Upper lobe of left lung (tissue), 6 donors: ENCODE results near the gene ATF7. TPM values are rescaled to one million over a fixed set of nuclear protein-coding genes. Genes with fewer than 3 reads are reported as not detected.

Source experiments
- ATAC-seq, 2 donors: fragments of 200-7000 bp; cut with Tn5 transposase; one replicate each; pipeline ENCODE4 v1.9.1; 2022; ENCODE audit warnings: mild to moderate bottlenecking in 2 of 2, moderate library complexity in 2 of 2; ENCODE audit not compliant: low FRiP score in 2 of 2
- DNase-seq, 2 donors: peaks; one replicate each; pipeline ENCODE4 v3.0.0-alpha.2; 2019 to 2020
- H3K27ac ChIP-seq, 4 donors: fragments of 200-600 bp; sonication (generic); one replicate each; pipeline ENCODE4 v1.5.1; 2016 to 2019
- H3K27me3 ChIP-seq, 4 donors: fragments of 200-600 bp; sonication (generic); one replicate each; pipeline ENCODE4 v1.5.1; 2017 to 2019
- H3K36me3 ChIP-seq, 4 donors: fragments of 200-600 bp; sonication (generic); one replicate each; pipeline ENCODE4 v1.5.1; 2016 to 2019
- H3K4me1 ChIP-seq, 4 donors: fragments of 200-600 bp; sonication (generic); one replicate each; pipeline ENCODE4 v1.5.1; 2018 to 2019
- H3K4me3 ChIP-seq, 4 donors: fragments of 200-600 bp; sonication (generic); one replicate each; pipeline ENCODE4 v1.5.1; 2017 to 2019; ENCODE audit warnings: mild to moderate bottlenecking in 2 of 4, moderate library complexity in 1 of 4
- H3K9me3 ChIP-seq, 4 donors: fragments of 200-600 bp; sonication (generic); one replicate each; pipeline ENCODE4 v1.5.1; 2018 to 2019
- CTCF ChIP-seq, 6 experiments: fragments of 450-650 bp in 4 of 6; fragments of 200-600 bp in 2 of 6; sonication (generic) in 2 of 6; IDR thresholded peaks; one replicate each; pipeline ENCODE4 v1.5.1; 2016 to 2019; ENCODE audit warnings: antibody characterized with exemption in 6 of 6
- EP300 ChIP-seq, 4 donors: sonication (generic); formaldehyde crosslinking; IDR thresholded peaks; one replicate each; pipeline ENCODE4 v1.5.1; 2017; ENCODE audit warnings: antibody characterized with exemption in 4 of 4, control low read depth in 2 of 4
- POLR2A ChIP-seq, 4 donors: fragments of 450-650 bp; IDR thresholded peaks; one replicate each; pipeline ENCODE4 v1.5.1; 2016 to 2017; ENCODE audit warnings: antibody characterized with exemption in 4 of 4, mild to moderate bottlenecking in 2 of 4
- POLR2AphosphoS5 ChIP-seq, 2 donors: sonication (generic); formaldehyde crosslinking; IDR thresholded peaks; one replicate each; pipeline ENCODE4 v1.5.1; 2017; ENCODE audit warnings: antibody characterized with exemption in 2 of 2
- WGBS, 2 donors: methylation state at CpG; one replicate each; pipeline ENCODE4 v1.1.5; 2017 to 2018; 5-methylcytosine and 5-hydroxymethylcytosine counted together
- total RNA-seq, 6 donors: library from RNA; depleted of rRNA in 4 of 6; stranded (reverse); fragments of >200 nt in 4 of 6; gene quantifications; one replicate each; pipeline versions ENCODE4 v1.1.0 to v1.2.1, GENCODE V29; 2016 to 2021
- donor health status: DM: no; HTN: no; CAD: no; lungs with moderate emphysema.
- donor health status: DM: no; HTN: yes; CAD: no; lungs with severe emphysema.

ATF7 gene
- total RNA-seq, 6 donors from 2014 or later, result 23.4 to 48.9 (median 41.2) TPM

- Histone ChIP-seq H3K9me3 (no peaks in the 10 kb centered on the region), H3K4me3 (no peak overlapping the region), H3K27me3 (no peaks in the 10 kb centered on the region), H3K4me1 (peaks cover 8 to 21% (median 17%) of the 10 kb centered on the region in 4 donors), H3K36me3 (no peaks in the 10 kb centered on the region), H3K27ac (peak overlapping the region in 1 of 4 donors; percentile 5)
- 78 to 89% methylated on average over 1 of the region's 1 CpG for WGBS, 2 donors
- TF ChIP-seq EP300 (IDR thresholded peaks at IDR 0.05) (no peak), POLR2AphosphoS5 (IDR thresholded peaks at IDR 0.05) (no peak), POLR2A (IDR thresholded peaks at IDR 0.05) (no peak), CTCF (IDR thresholded peaks at IDR 0.05) (no peak)
- peak; percentile 48 to 72 for ATAC-seq
- DNase-seq, result no peak
These were observed 64.6 kb downstream of the ATF7 start for GRCh38 chr12:53561590-53561953.

- Histone ChIP-seq H3K36me3 (no peaks in the 10 kb centered on the region), H3K4me1 (peaks cover 8 to 21% (median 17%) of the 10 kb centered on the region in 4 donors), H3K27me3 (no peaks in the 10 kb centered on the region), H3K27ac (peak overlapping the region in 1 of 4 donors; percentile 2), H3K9me3 (no peaks in the 10 kb centered on the region), H3K4me3 (no peak overlapping the region)
- WGBS, 2 donors, result 88 to 98% methylated on average over 2 of the region's 2 CpGs
- DNase-seq (no peak), ATAC-seq (no peak)
- TF ChIP-seq POLR2A (IDR thresholded peaks at IDR 0.05) (no peak), EP300 (IDR thresholded peaks at IDR 0.05) (no peak), CTCF (IDR thresholded peaks at IDR 0.05) (no peak), POLR2AphosphoS5 (IDR thresholded peaks at IDR 0.05) (no peak)
These were observed 65.1 kb downstream of the ATF7 start for GRCh38 chr12:53560912-53561589.

GRCh38 chr12:53560351-53560750 is 65.8 kb downstream of the ATF7 start:
- TF ChIP-seq EP300 (IDR thresholded peaks at IDR 0.05), result no peak
- TF ChIP-seq POLR2AphosphoS5 (IDR thresholded peaks at IDR 0.05), result no peak
- no peak for TF ChIP-seq CTCF (IDR thresholded peaks at IDR 0.05)
- TF ChIP-seq POLR2A (IDR thresholded peaks at IDR 0.05), result no peak
- DNase-seq (no peak), ATAC-seq (no peak)
- Histone ChIP-seq H3K4me3 (no peak overlapping the region), H3K27ac (peak overlapping the region in 1 of 4 donors; percentile 2), H3K4me1 (peaks cover 8 to 21% (median 17%) of the 10 kb centered on the region in 4 donors), H3K9me3 (no peaks in the 10 kb centered on the region), H3K36me3 (no peaks in the 10 kb centered on the region), H3K27me3 (no peaks in the 10 kb centered on the region)
- WGBS, 2 donors, result 70 to 84% methylated on average over 6 of the region's 6 CpGs

GRCh38 chr12:53558631-53559030 is 67.6 kb downstream of the ATF7 start:
- TF ChIP-seq POLR2A (IDR thresholded peaks at IDR 0.05) (no peak), EP300 (IDR thresholded peaks at IDR 0.05) (no peak), POLR2AphosphoS5 (IDR thresholded peaks at IDR 0.05) (no peak), CTCF (IDR thresholded peaks at IDR 0.05) (no peak)
- H3K27ac ChIP-seq, result peak overlapping the region in 1 of 4 donors; percentile 27

More at GRCh38 chr12:53558631-53559030, 67.6 kb downstream of the ATF7 start:
- 100% methylated on average over 1 of the region's 1 CpG for WGBS, 2 donors
- Histone ChIP-seq H3K27me3 (no peaks in the 10 kb centered on the region), H3K9me3 (no peaks in the 10 kb centered on the region), H3K4me3 (no peak overlapping the region), H3K4me1 (peaks cover 5 to 13% (median 12%) of the 10 kb centered on the region in 4 donors), H3K36me3 (no peaks in the 10 kb centered on the region)
- no peak for DNase-seq
- no peak for ATAC-seq
